ENCODE data around the gene CHRNB4. TPM values are rescaled to one million over a fixed set of nuclear protein-coding genes. Genes with fewer than 3 reads are reported as not detected.

CHRNB4 gene
- total and polyA plus RNA-seq, 9 donors: 0.09 to 1.4 (median 0.88) TPM

DNA sequence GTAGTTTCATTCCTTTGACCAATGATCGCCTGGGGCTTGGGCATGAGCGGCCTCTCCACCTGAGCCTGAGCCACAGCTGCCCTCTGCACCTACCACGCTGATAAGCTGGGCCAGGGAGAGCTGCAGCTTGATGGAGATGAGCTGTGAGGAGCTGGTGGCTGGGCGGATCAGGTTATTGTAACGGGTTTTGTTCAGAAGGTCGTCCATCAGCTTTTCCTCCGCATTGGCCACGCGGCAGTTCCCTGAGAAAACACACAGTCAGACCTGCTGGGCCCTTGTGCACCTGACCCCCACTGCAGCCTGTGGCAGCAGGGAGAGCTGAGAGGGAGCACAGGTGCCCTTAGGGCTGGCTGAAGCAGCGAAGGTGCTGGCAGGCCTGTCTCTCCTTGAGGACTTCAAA lies 5.7 kb downstream of the CHRNB4 start:
- H3K9me3 ChIP-seq (replicated peaks; ENCODE audit: control insufficient read depth, low read depth, low read length): peaks cover 9% of the 10 kb centered on the region
- 91% methylated on average over 8 of the region's 10 CpGs for WGBS (ENCODE audit: insufficient coverage)

DNA sequence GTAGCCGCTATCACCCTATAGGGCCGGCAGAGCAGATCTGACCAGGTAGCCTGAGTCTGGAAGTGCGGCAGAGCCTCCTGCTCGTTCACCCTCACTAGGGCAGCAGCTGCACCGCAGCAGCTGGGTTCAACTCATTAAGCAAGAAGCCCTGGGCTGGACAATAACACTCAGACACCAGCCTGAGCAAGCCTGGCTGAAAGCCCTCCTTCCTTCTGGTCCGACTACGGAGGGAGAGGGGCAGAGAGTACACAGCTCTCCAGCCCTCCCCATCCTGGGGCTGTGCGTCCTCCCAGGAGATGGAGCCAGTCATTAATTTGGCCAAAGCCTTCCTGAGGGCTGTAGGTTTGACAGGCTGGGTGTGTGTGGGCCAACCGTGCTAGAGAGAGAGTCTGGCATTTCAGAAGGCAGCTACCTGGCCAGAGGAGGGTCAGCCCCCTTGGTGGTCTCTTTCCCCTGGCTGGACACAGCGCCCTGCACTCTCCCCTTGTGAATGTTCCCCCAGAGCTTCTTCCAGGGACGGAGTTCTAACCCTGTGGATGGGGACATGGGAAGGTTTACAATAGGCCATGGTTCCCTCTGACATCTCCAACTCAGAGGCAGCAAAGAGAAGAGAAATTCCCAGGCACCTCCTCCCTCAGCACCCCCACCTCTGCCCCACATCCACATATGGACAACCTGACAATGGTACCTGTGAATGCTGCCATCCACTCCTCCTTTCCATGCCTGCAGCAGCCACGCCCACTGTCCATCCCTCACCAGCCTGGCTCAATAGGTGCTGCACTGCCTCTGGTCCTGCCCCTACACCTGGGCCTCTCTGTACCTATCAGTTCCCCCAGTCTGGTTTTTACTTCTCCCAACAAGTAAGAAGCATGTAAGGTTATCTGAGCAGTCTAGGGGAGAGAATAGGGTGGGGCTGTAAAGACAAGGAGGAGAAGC lies 6.5 kb downstream of the CHRNB4 start:
- no peaks in the 10 kb centered on the region for H3K36me3 ChIP-seq (ENCODE audit: control insufficient read depth, insufficient read depth, low read length)
- no peak for DNase-seq
- no peaks in the 10 kb centered on the region for H3K4me1 ChIP-seq (ENCODE audit: control insufficient read depth, insufficient read depth, low read length)
- no peak overlapping the region for H3K4me3 ChIP-seq (ENCODE audit: low read length)
- H3K27ac ChIP-seq (ENCODE audit: low read length): no peak overlapping the region
- peaks cover 9% of the 10 kb centered on the region for H3K9me3 ChIP-seq (replicated peaks; ENCODE audit: control insufficient read depth, low read depth, low read length)
- WGBS (ENCODE audit: insufficient coverage): 72% methylated on average over 7 of the region's 12 CpGs
- peaks cover 11% of the 10 kb centered on the region for H3K27me3 ChIP-seq (ENCODE audit: control insufficient read depth, insufficient read depth, low read length)

More for the DNA sequence above, 5.7 kb downstream of the CHRNB4 start:
- peaks cover 3% of the 10 kb centered on the region for H3K4me1 ChIP-seq (ENCODE audit: control insufficient read depth, insufficient read depth, low read length)
- no peak overlapping the region for H3K4me3 ChIP-seq (ENCODE audit: low read length)
- H3K36me3 ChIP-seq (ENCODE audit: control insufficient read depth, insufficient read depth, low read length): no peaks in the 10 kb centered on the region
- no peak for DNase-seq
- H3K27ac ChIP-seq (ENCODE audit: low read length): no peak overlapping the region
- peaks cover 14% of the 10 kb centered on the region for H3K27me3 ChIP-seq (ENCODE audit: control insufficient read depth, insufficient read depth, low read length)

DNA sequence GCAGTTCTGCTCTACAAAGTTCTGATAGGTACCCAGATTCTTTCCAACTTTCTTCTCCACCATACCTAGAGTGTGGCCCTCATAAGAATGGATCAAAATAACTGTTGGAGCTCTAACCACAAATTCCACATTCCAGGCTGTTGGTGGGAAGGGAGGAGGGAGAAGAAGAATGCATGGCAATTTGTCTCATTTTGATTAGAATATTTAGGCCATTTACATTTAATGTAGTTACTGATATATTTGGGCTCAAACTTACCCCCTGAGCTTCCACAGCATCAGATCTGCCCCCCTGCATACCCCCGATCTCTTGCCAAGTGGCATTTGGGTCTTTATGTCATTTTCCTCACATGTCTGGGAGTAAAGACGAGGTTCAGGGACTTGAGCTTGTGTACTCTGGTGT lies 7.7 kb downstream of the CHRNB4 start:
- Histone ChIP-seq H3K36me3 (ENCODE audit: control insufficient read depth, insufficient read depth, low read length) (no peaks in the 10 kb centered on the region), H3K27ac (ENCODE audit: low read length) (no peak overlapping the region), H3K4me1 (ENCODE audit: control insufficient read depth, insufficient read depth, low read length) (no peaks in the 10 kb centered on the region), H3K4me3 (ENCODE audit: low read length) (no peak overlapping the region), H3K9me3 (replicated peaks; ENCODE audit: control insufficient read depth, low read depth, low read length) (peaks cover 9% of the 10 kb centered on the region), H3K27me3 (ENCODE audit: control insufficient read depth, insufficient read depth, low read length) (peaks cover 16% of the 10 kb centered on the region)
- no peak for DNase-seq
- WGBS (ENCODE audit: insufficient coverage): 88% methylated on average over 1 of the region's 2 CpGs

GRCh38 chr15:78630886-78631633 lies 9.9 kb downstream of the CHRNB4 start:
- Histone ChIP-seq H3K9me3 (replicated peaks; ENCODE audit: control insufficient read depth, low read depth, low read length) (peaks cover 9% of the 10 kb centered on the region), H3K27ac (ENCODE audit: low read length) (no peak overlapping the region), H3K4me3 (ENCODE audit: low read length) (no peak overlapping the region), H3K4me1 (ENCODE audit: control insufficient read depth, insufficient read depth, low read length) (no peaks in the 10 kb centered on the region), H3K27me3 (ENCODE audit: control insufficient read depth, insufficient read depth, low read length) (peaks cover 24% of the 10 kb centered on the region), H3K36me3 (ENCODE audit: control insufficient read depth, insufficient read depth, low read length) (no peaks in the 10 kb centered on the region)
- 63% methylated on average over 9 of the region's 9 CpGs for WGBS (ENCODE audit: insufficient coverage)
- no peak for DNase-seq

- 88% methylated on average over 9 of the region's 12 CpGs for WGBS (ENCODE audit: insufficient coverage)
- no peak overlapping the region for H3K27ac ChIP-seq (ENCODE audit: low read length)
- H3K36me3 ChIP-seq (ENCODE audit: control insufficient read depth, insufficient read depth, low read length): no peaks in the 10 kb centered on the region
- H3K9me3 ChIP-seq (replicated peaks; ENCODE audit: control insufficient read depth, low read depth, low read length): peaks cover 9% of the 10 kb centered on the region
- no peaks in the 10 kb centered on the region for H3K4me1 ChIP-seq (ENCODE audit: control insufficient read depth, insufficient read depth, low read length)
- peaks cover 36% of the 10 kb centered on the region for H3K27me3 ChIP-seq (ENCODE audit: control insufficient read depth, insufficient read depth, low read length)
- H3K4me3 ChIP-seq (ENCODE audit: low read length): no peak overlapping the region
- no peak for DNase-seq
Observed at GRCh38 chr15:78629716-78630065, 11.3 kb downstream of the CHRNB4 start.

- Histone ChIP-seq H3K36me3 (ENCODE audit: control insufficient read depth, insufficient read depth, low read length) (no peaks in the 10 kb centered on the region), H3K4me3 (ENCODE audit: low read length) (no peak overlapping the region), H3K27me3 (ENCODE audit: control insufficient read depth, insufficient read depth, low read length) (peaks cover 42% of the 10 kb centered on the region), H3K27ac (ENCODE audit: low read length) (no peak overlapping the region), H3K9me3 (replicated peaks; ENCODE audit: control insufficient read depth, low read depth, low read length) (peaks cover 9% of the 10 kb centered on the region), H3K4me1 (ENCODE audit: control insufficient read depth, insufficient read depth, low read length) (no peaks in the 10 kb centered on the region)
- 88% methylated on average over 25 of the region's 29 CpGs for WGBS (ENCODE audit: insufficient coverage)
- no peak for DNase-seq
Observed at GRCh38 chr15:78629031-78629715, 11.8 kb downstream of the CHRNB4 start.

- WGBS (ENCODE audit: insufficient coverage): 79% methylated on average over 5 of the region's 6 CpGs
Observed at GRCh38 chr15:78628227-78628626, 12.8 kb downstream of the CHRNB4 start.

DNA sequence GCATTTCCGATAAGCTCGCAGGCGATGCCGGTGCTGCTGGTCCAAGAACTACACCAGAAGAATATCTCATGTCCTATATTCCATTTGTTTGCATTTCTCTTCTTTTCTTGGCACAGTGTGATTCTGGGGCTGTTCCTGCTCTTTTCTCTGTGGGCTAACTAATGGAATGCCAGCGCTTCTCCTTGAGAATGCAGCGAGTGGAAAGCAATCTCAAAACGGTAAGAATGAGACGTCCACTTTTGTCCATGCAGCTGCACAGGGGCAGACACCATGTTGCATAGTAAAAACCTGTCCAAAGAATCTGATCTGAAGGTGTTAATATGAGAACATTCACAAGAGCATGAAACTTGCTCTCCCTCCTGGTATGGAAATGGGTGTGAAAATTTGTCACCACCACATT lies 13.7 kb downstream of the CHRNB4 start:
- 48% methylated on average over 3 of the region's 8 CpGs for WGBS (ENCODE audit: insufficient coverage)
- peaks cover 52% of the 10 kb centered on the region for H3K27me3 ChIP-seq (ENCODE audit: control insufficient read depth, insufficient read depth, low read length)
- DNase-seq: no peak

More at GRCh38 chr15:78628227-78628626, 12.8 kb downstream of the CHRNB4 start:
- H3K4me1 ChIP-seq (ENCODE audit: control insufficient read depth, insufficient read depth, low read length): no peaks in the 10 kb centered on the region
- peaks cover 4% of the 10 kb centered on the region for H3K9me3 ChIP-seq (replicated peaks; ENCODE audit: control insufficient read depth, low read depth, low read length)
- no peaks in the 10 kb centered on the region for H3K36me3 ChIP-seq (ENCODE audit: control insufficient read depth, insufficient read depth, low read length)
- peaks cover 47% of the 10 kb centered on the region for H3K27me3 ChIP-seq (ENCODE audit: control insufficient read depth, insufficient read depth, low read length)
- no peak overlapping the region for H3K27ac ChIP-seq (ENCODE audit: low read length)
- no peak for DNase-seq
- no peak overlapping the region for H3K4me3 ChIP-seq (ENCODE audit: low read length)

GRCh38 chr15:78626381-78626995 lies 14.5 kb downstream of the CHRNB4 start:
- Histone ChIP-seq H3K9me3 (replicated peaks; ENCODE audit: control insufficient read depth, low read depth, low read length) (no peaks in the 10 kb centered on the region), H3K27me3 (ENCODE audit: control insufficient read depth, insufficient read depth, low read length) (peaks cover 61% of the 10 kb centered on the region), H3K27ac (ENCODE audit: low read length) (no peak overlapping the region), H3K36me3 (ENCODE audit: control insufficient read depth, insufficient read depth, low read length) (no peaks in the 10 kb centered on the region), H3K4me1 (ENCODE audit: control insufficient read depth, insufficient read depth, low read length) (no peaks in the 10 kb centered on the region), H3K4me3 (ENCODE audit: low read length) (no peak overlapping the region)
- 68% methylated on average over 4 of the region's 6 CpGs for WGBS (ENCODE audit: insufficient coverage)
- DNase-seq: no peak

More for the DNA sequence above, 13.7 kb downstream of the CHRNB4 start:
- H3K4me3 ChIP-seq (ENCODE audit: low read length): no peak overlapping the region
- H3K27ac ChIP-seq (ENCODE audit: low read length): no peak overlapping the region
- H3K9me3 ChIP-seq (replicated peaks; ENCODE audit: control insufficient read depth, low read depth, low read length): no peaks in the 10 kb centered on the region
- no peaks in the 10 kb centered on the region for H3K36me3 ChIP-seq (ENCODE audit: control insufficient read depth, insufficient read depth, low read length)
- H3K4me1 ChIP-seq (ENCODE audit: control insufficient read depth, insufficient read depth, low read length): no peaks in the 10 kb centered on the region
